Activated T-cell treated with anti-CD3 and anti-CD28 coated beads, Interleukin-2, amount 50 U/mL, for 24 hours (primary cell): ENCODE measurements around the gene REEP5.
"Not testable (repeated sequence)": the region's sequence is repeated elsewhere in the genome, so short reads cannot be mapped to it uniquely, and the experiment has no call there.

ENCODE experiments used
- DNase-seq: peaks from one replicate; pipeline ENCODE4 v3.0.0-alpha.2; 2020
- H3K27ac Mint-ChIP-seq: 2 replicates; pipeline ENCODE4 v1.8.0; 2020; ENCODE audit warnings: mild to moderate bottlenecking, mixed read lengths
- H3K27me3 Mint-ChIP-seq: 2 replicates; pipeline ENCODE4 v1.8.0; 2020; ENCODE audit warnings: mixed read lengths
- H3K36me3 Mint-ChIP-seq: 2 replicates; pipeline ENCODE4 v1.8.0; 2020; ENCODE audit warnings: low read depth, mixed read lengths
- H3K4me1 Mint-ChIP-seq: 2 replicates; pipeline ENCODE4 v1.8.0; 2020; ENCODE audit warnings: low read depth, mixed read lengths
- H3K4me3 Mint-ChIP-seq: 2 replicates; pipeline ENCODE4 v1.8.0; 2020; ENCODE audit warnings: mild to moderate bottlenecking, moderate library complexity, mixed read lengths
- H3K9me3 Mint-ChIP-seq: 2 replicates; pipeline ENCODE4 v1.8.0; 2020; ENCODE audit warnings: mixed read lengths

The REEP5 gene

GRCh38 chr5:112919972-112920371, 2.1 kb downstream of the REEP5 start:
- Mint-ChIP-seq H3K4me3 (peak overlapping the region; percentile 96), H3K27me3 (no peaks in the 10 kb centered on the region), H3K4me1 (peaks cover 80% of the 10 kb centered on the region), H3K9me3 (no peaks in the 10 kb centered on the region), H3K36me3 (peaks cover 60% of the 10 kb centered on the region), H3K27ac (peak overlapping the region; percentile 85)
- DNase-seq = no peak

DNA sequence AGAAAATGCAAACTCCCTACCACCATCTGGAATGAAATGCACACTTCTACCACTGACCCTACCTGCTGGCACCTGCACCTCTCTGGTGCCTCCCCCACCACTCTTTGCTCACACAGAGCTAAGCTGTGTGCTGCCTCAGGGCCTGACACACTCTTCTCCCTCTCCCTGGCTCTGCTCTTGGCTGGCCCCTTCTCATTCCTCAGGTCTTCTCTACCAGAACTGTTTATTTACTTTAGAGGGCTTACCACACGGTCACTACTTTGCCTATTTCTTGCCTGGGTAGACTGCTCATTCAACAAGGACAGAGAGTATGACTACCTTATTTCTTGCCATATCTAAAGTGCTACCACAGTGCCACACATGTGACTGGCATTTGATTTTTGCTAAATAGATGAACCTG, 3.3 kb downstream of the REEP5 start:
- Mint-ChIP-seq H3K36me3 (peaks cover 71% of the 10 kb centered on the region), H3K9me3 (no peaks in the 10 kb centered on the region), H3K4me1 (peaks cover 79% of the 10 kb centered on the region), H3K27ac (peak overlapping the region; percentile 18), H3K4me3 (no peak overlapping the region), H3K27me3 (no peaks in the 10 kb centered on the region)
- DNase-seq = no peak

- no peak for DNase-seq
- H3K27me3 Mint-ChIP-seq = no peaks in the 10 kb centered on the region
- peaks cover 78% of the 10 kb centered on the region for H3K4me1 Mint-ChIP-seq
- H3K27ac Mint-ChIP-seq = no peak overlapping the region
- peaks cover 75% of the 10 kb centered on the region for H3K36me3 Mint-ChIP-seq
- no peaks in the 10 kb centered on the region for H3K9me3 Mint-ChIP-seq
- no peak overlapping the region for H3K4me3 Mint-ChIP-seq
Observed at GRCh38 chr5:112918136-112918535, 3.9 kb downstream of the REEP5 start.

GRCh38 chr5:112917453-112917995, 4.5 kb downstream of the REEP5 start:
- H3K27me3 Mint-ChIP-seq = no peaks in the 10 kb centered on the region
- no peaks in the 10 kb centered on the region for H3K9me3 Mint-ChIP-seq
- H3K4me3 Mint-ChIP-seq = no peak overlapping the region
- no peak for DNase-seq
- H3K4me1 Mint-ChIP-seq = peaks cover 78% of the 10 kb centered on the region
- H3K27ac Mint-ChIP-seq = peak overlapping the region; percentile 26
- H3K36me3 Mint-ChIP-seq = peaks cover 81% of the 10 kb centered on the region

DNA sequence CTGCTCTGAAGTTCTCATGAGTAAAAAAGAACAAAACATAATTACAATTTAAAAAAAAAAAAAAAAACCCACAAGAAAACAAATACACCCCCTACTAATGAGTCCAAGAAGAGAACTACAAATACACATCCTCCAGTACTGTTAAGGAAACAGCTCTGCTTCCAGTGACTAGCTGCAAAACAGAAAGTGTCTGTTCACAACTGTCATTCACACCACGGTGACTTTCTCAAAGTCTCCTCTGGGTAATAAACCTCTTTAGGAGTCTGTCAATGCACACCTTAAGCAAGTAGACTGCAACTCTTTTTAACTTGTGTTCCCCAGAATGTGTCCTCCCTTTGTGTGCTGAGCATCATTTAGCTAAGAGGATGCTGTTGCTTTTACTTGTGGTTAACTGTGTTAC, 6.2 kb downstream of the REEP5 start:
- no peaks in the 10 kb centered on the region for H3K27me3 Mint-ChIP-seq
- H3K9me3 Mint-ChIP-seq = no peaks in the 10 kb centered on the region
- no peak for DNase-seq
- H3K4me3 Mint-ChIP-seq = no peak overlapping the region
- H3K4me1 Mint-ChIP-seq = peaks cover 82% of the 10 kb centered on the region
- H3K27ac Mint-ChIP-seq = no peak overlapping the region
- H3K36me3 Mint-ChIP-seq = peaks cover 86% of the 10 kb centered on the region

- no peak overlapping the region for H3K4me3 Mint-ChIP-seq
- no peak overlapping the region for H3K27ac Mint-ChIP-seq
- peaks cover 89% of the 10 kb centered on the region for H3K36me3 Mint-ChIP-seq
- no peak for DNase-seq
- H3K4me1 Mint-ChIP-seq = peaks cover 74% of the 10 kb centered on the region
- no peaks in the 10 kb centered on the region for H3K27me3 Mint-ChIP-seq
- H3K9me3 Mint-ChIP-seq = no peaks in the 10 kb centered on the region
Observed at GRCh38 chr5:112914584-112914983, 7.4 kb downstream of the REEP5 start.

GRCh38 chr5:112910529-112910928, 11.5 kb downstream of the REEP5 start:
- H3K36me3 Mint-ChIP-seq = peaks cover 83% of the 10 kb centered on the region
- no peak overlapping the region for H3K27ac Mint-ChIP-seq
- no peaks in the 10 kb centered on the region for H3K9me3 Mint-ChIP-seq
- no peak for DNase-seq
- H3K27me3 Mint-ChIP-seq = no peaks in the 10 kb centered on the region
- H3K4me1 Mint-ChIP-seq = peaks cover 41% of the 10 kb centered on the region
- H3K4me3 Mint-ChIP-seq = no peak overlapping the region

DNA sequence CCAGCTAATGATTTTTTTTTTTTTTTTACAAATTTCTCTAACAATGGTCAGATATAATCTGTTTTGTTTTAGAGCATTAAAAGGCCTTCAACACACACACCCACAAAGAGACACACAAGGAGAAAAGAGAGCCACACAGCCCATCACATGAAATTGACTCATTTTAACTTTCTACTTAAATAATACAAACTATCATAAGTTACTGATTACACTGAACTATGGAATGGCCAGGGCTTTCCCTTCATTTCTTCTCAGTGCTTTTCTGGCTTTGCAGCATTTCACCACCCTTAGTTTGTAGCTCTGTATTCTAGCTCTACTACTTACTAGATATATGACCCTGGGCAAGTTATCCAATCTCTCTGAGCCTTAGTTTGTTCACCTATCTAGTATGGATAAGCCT, 13.2 kb downstream of the REEP5 start:
- Mint-ChIP-seq H3K27me3 (no peaks in the 10 kb centered on the region), H3K36me3 (peaks cover 75% of the 10 kb centered on the region), H3K4me1 (peaks cover 34% of the 10 kb centered on the region), H3K4me3 (no peak overlapping the region), H3K27ac (no peak overlapping the region), H3K9me3 (no peaks in the 10 kb centered on the region)
- DNase-seq = no peak

DNA sequence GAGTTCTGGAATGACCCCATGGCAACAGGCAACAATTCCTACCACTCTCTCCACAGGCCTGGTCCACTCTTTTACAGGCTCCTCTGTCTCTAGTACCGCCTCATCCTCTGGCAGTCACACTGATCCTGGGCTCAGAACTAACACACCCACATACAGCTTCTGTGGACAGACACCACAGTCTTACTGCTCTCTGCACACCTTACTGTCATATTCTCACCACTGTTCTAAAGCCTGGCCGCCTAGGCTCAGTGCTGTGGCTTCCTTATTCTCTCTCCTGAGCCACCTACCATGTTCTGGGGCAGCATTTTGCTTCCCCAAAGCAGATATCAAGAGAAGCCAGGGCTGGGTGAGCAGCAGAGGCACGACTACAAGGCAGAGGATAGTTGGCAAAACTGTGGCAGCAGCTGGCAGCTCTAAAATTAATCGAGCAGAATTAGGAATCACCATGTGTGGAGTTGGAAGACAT, 14.8 kb downstream of the REEP5 start:
- peaks cover 25% of the 10 kb centered on the region for H3K4me1 Mint-ChIP-seq
- peaks cover 75% of the 10 kb centered on the region for H3K36me3 Mint-ChIP-seq
- no peak for DNase-seq
- no peaks in the 10 kb centered on the region for H3K9me3 Mint-ChIP-seq
- H3K4me3 Mint-ChIP-seq = no peak overlapping the region
- peak overlapping the region; percentile 6 for H3K27ac Mint-ChIP-seq
- H3K27me3 Mint-ChIP-seq = no peaks in the 10 kb centered on the region

DNA sequence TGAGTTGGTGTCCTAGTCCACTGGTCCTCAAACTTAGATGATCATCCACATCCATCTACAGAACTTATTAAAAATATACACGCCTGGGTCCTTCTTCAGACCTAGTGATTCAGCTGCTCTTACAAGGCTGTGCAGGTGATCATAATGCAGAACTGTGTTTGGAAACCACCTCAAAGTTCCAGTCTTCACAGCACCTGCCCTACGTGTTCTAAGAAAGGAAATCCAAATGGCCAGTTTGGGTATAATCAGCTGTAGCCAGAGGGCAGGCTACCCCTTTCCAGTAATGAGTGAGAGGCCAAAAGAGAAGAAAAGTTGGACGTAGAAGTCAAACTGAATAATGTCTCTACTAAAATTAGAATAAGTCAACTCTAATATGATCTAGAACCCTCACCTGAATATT, 15.4 kb downstream of the REEP5 start:
- Mint-ChIP-seq H3K27ac (no peak overlapping the region), H3K4me3 (no peak overlapping the region), H3K36me3 (peaks cover 76% of the 10 kb centered on the region), H3K4me1 (peaks cover 20% of the 10 kb centered on the region), H3K9me3 (no peaks in the 10 kb centered on the region), H3K27me3 (no peaks in the 10 kb centered on the region)
- no peak for DNase-seq

DNA sequence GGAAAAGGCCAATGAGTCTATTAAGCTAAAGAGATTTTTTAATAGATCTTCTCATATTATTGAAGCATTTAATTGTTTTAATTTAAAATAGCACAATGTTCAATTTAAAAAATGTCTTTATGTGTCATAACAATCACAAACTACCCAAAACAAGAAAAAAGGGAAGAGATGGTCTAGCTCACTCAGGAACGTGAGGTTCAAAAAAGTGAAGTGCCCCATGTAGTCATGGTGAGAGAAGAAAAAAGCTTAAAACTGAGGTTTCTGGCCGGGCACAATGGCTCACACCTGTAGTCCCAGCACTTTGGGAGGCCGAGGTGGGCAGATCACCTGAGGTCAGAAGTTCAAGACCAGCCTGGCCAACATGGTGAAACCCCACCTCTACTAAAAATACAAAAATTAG, 17.0 kb downstream of the REEP5 start:
- H3K4me3 Mint-ChIP-seq = not testable (repeated sequence)
- H3K36me3 Mint-ChIP-seq = peaks cover 76% of the 10 kb centered on the region

DNA sequence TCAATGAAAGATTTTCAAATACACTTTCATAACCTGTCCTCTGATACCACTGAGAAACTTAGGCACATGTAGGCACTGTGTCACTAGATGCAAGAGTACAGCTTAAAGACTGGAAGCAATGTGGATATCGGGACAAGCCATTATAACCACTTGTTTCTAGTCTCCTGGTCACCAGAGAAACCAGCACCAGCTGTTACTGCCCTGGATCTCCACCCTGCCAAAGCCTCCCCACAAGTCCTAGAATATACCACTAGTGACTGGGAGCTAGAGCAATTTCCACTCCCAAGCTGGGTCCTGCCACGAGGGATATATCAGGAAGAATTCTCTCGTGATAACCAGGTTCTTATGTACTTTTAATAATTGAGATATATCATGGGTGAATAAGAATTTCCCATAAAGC, 19.5 kb downstream of the REEP5 start:
- Mint-ChIP-seq H3K27me3 (no peaks in the 10 kb centered on the region), H3K36me3 (peaks cover 80% of the 10 kb centered on the region), H3K9me3 (no peaks in the 10 kb centered on the region), H3K4me1 (peaks cover 15% of the 10 kb centered on the region), H3K4me3 (no peak overlapping the region), H3K27ac (peak overlapping the region; percentile 4)
- DNase-seq = no peak

More for the DNA sequence above, 17.0 kb downstream of the REEP5 start:
- H3K27ac Mint-ChIP-seq, DNase-seq, H3K27me3 Mint-ChIP-seq, H3K9me3 Mint-ChIP-seq: not testable (repeated sequence)
- H3K4me1 Mint-ChIP-seq = peaks cover 11% of the 10 kb centered on the region

DNA sequence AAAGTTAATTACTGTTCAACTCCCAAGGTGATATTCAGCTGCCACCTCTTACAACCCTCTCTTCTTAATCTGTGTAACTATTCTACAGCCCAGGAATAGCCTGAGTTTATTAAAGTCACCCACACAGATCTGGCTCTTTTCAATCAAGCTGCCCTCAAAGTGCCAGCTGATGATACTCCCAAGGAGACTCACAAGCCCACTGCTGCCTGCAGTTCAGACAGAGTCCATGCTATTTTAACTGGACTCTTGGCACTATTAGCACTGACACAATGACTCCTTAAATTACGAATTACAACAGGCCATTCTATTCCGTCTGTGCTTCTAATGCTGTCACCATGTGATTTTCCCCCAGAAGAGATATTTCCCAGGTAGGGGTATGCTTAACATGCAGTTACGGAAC, 26.3 kb downstream of the REEP5 start:
- no peaks in the 10 kb centered on the region for H3K9me3 Mint-ChIP-seq
- no peaks in the 10 kb centered on the region for H3K27me3 Mint-ChIP-seq
- H3K27ac Mint-ChIP-seq = no peak overlapping the region
- H3K36me3 Mint-ChIP-seq = peaks cover 82% of the 10 kb centered on the region
- H3K4me3 Mint-ChIP-seq = no peak overlapping the region
- H3K4me1 Mint-ChIP-seq = peaks cover 23% of the 10 kb centered on the region
- DNase-seq = no peak

DNA sequence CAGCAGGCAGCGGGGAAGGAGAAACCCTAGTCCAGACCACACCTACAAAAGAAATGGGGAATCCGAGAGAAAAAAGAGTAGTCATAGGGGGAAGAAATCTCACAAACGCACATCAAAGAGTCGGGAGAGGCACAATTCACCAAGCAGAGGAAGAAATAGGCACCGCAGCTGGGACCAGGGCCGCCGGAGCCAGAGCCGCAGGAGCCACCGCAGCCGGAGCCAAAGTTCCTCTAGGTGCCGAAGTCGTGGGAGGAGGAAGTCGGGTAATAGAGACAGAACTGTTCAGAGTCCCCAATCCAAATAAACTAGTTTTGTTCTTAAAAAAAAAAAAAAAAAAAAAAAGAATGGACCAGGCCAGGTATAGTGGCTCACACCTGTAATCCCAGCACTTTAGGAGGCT, 29.3 kb downstream of the REEP5 start:
- H3K36me3 Mint-ChIP-seq = peaks cover 74% of the 10 kb centered on the region
- H3K4me1 Mint-ChIP-seq = peaks cover 33% of the 10 kb centered on the region
- no peak for DNase-seq
- H3K27me3 Mint-ChIP-seq = no peaks in the 10 kb centered on the region
- peaks cover 5% of the 10 kb centered on the region for H3K9me3 Mint-ChIP-seq
- no peak overlapping the region for H3K27ac Mint-ChIP-seq
- H3K4me3 Mint-ChIP-seq = no peak overlapping the region

GRCh38 chr5:112892066-112892465, 30.0 kb downstream of the REEP5 start:
- H3K27me3 Mint-ChIP-seq, H3K9me3 Mint-ChIP-seq, H3K27ac Mint-ChIP-seq, DNase-seq, H3K4me3 Mint-ChIP-seq: not testable (repeated sequence)
- peaks cover 75% of the 10 kb centered on the region for H3K36me3 Mint-ChIP-seq
- H3K4me1 Mint-ChIP-seq = peaks cover 40% of the 10 kb centered on the region

DNA sequence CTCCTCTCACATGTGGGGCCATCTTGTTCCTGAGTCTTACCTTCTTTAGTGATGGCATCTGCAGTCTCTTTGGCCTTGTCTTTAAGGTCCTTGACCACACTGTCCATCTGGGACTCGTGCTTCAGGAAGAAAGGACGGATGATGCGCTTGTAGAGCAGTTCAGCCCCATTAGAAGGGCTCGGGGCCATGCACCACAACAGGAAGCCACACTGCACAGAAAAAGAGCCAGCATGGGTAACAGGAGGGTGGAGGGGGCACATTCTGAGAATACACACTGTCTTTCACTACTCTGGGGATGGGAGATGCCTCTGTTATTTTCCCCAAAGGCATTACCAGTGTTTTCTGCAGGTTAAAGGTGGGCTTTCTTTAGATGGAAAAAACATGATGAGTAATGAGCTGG, 35.1 kb downstream of the REEP5 start:
- no peak for DNase-seq
- peaks cover 5% of the 10 kb centered on the region for H3K9me3 Mint-ChIP-seq
- peaks cover 54% of the 10 kb centered on the region for H3K36me3 Mint-ChIP-seq
- H3K27ac Mint-ChIP-seq = peak overlapping the region; percentile 79
- peaks cover 34% of the 10 kb centered on the region for H3K4me1 Mint-ChIP-seq
- no peak overlapping the region for H3K4me3 Mint-ChIP-seq
- no peaks in the 10 kb centered on the region for H3K27me3 Mint-ChIP-seq
